WTC11 (cell line): ENCODE measurements around the gene ARHGAP25. TPM values are rescaled to one million over a fixed set of nuclear protein-coding genes. Genes with fewer than 3 reads are reported as not detected.

Experiments used
- ATAC-seq: fragments of 200-7000 bp; cut with Tn5 transposase; 2 replicates; pipeline ENCODE4 v1.10.0; 2021; ENCODE audit warnings: mild to moderate bottlenecking, moderate library complexity
- CTCF ChIA-PET: fragments of 300-600 bp; sonication (Branson Sonifier 250); formaldehyde crosslinking; loops from one replicate; lab custom pipeline; 2021; ENCODE audit warnings: antibody characterized with exemption; lab: Charles Lee
- POLR2A ChIA-PET: fragments of 350-600 bp; sonication (Branson Sonifier 250); formaldehyde crosslinking; loops from one replicate; lab custom pipeline; 2021; ENCODE audit warnings: antibody characterized with exemption; lab: Charles Lee
- DNase-seq: peaks from one replicate; pipeline ENCODE4 v3.0.0; 2021; ENCODE audit warnings: low spot score
- H3K27ac Mint-ChIP-seq: 2 replicates; pipeline ENCODE4 v1.8.0; 2021; ENCODE audit warnings: mixed read lengths
- H3K27me3 Mint-ChIP-seq: 2 replicates; pipeline ENCODE4 v1.8.0; 2021; ENCODE audit warnings: low read depth, mild to moderate bottlenecking, moderate library complexity, mixed read lengths
- H3K36me3 Mint-ChIP-seq: 2 replicates; pipeline ENCODE4 v1.8.0; 2021; ENCODE audit warnings: mixed read lengths
- H3K4me1 Mint-ChIP-seq: 2 replicates; pipeline ENCODE4 v1.8.0; 2022; ENCODE audit warnings: mixed read lengths
- H3K4me3 Mint-ChIP-seq: 2 replicates; pipeline ENCODE4 v1.8.0; 2021; ENCODE audit warnings: mild to moderate bottlenecking, moderate library complexity, mixed read lengths
- H3K9me3 Mint-ChIP-seq: 2 replicates; pipeline ENCODE4 v1.8.0; 2021; ENCODE audit warnings: mixed read lengths
- ATF1 ChIP-seq: sonication (generic); formaldehyde crosslinking; IDR thresholded peaks from 2 replicates; pipeline ENCODE4 v1.8.1; 2023; ENCODE audit warnings: mild to moderate bottlenecking, moderate library complexity, missing genetic modification reagents
- CBFB ChIP-seq: sonication (generic); formaldehyde crosslinking; IDR thresholded peaks from 2 replicates; pipeline ENCODE4 v1.8.1; 2022; ENCODE audit warnings: mild to moderate bottlenecking, low read depth, missing genetic modification reagents
- ELF4 ChIP-seq: sonication (generic); formaldehyde crosslinking; IDR thresholded peaks from 2 replicates; pipeline ENCODE4 v1.8.1; 2022; ENCODE audit warnings: low read depth, mild to moderate bottlenecking, moderate library complexity, missing genetic modification reagents
- ETV6 ChIP-seq: sonication (generic); formaldehyde crosslinking; IDR thresholded peaks from 2 replicates; pipeline ENCODE4 v1.8.1; 2022; ENCODE audit warnings: mild to moderate bottlenecking, missing genetic modification reagents
- GRHL2 ChIP-seq: fragments of 250-450 bp; sonication (Bioruptor Pico); IDR thresholded peaks from 2 replicates; pipeline ENCODE4 v1.8.0; 2022; ENCODE audit warnings: mild to moderate bottlenecking, moderate library complexity; ENCODE audit not compliant: insufficient replicate concordance, severe bottlenecking
- HMGA2 ChIP-seq: fragments of 250-450 bp; sonication (Bioruptor Pico); IDR thresholded peaks from 2 replicates; pipeline ENCODE4 v1.4.0; 2021; ENCODE audit warnings: mild to moderate bottlenecking, moderate library complexity
- IRF1 ChIP-seq: sonication (generic); formaldehyde crosslinking; IDR thresholded peaks from 2 replicates; pipeline ENCODE4 v1.8.0; 2023; ENCODE audit warnings: missing genetic modification reagents
- KAT7 ChIP-seq: sonication (generic); formaldehyde crosslinking; IDR thresholded peaks from 2 replicates; pipeline ENCODE4 v1.8.1; 2023; ENCODE audit warnings: missing genetic modification reagents, mild to moderate bottlenecking, borderline replicate concordance
- MLX ChIP-seq: sonication (generic); formaldehyde crosslinking; IDR thresholded peaks from 2 replicates; pipeline ENCODE4 v1.8.1; 2023; ENCODE audit warnings: mild to moderate bottlenecking, missing genetic modification reagents, moderate library complexity
- NFATC4 ChIP-seq: fragments of 250-450 bp; sonication (Bioruptor Pico); IDR thresholded peaks from 2 replicates; pipeline ENCODE4 v1.9.0; 2021; ENCODE audit warnings: mild to moderate bottlenecking
- NR1H2 ChIP-seq: sonication (generic); formaldehyde crosslinking; IDR thresholded peaks from 2 replicates; pipeline ENCODE4 v1.9.0; 2021; ENCODE audit warnings: mild to moderate bottlenecking, moderate library complexity, missing genetic modification reagents
- TP53 ChIP-seq: sonication (generic); formaldehyde crosslinking; IDR thresholded peaks from 2 replicates; pipeline ENCODE4 v1.8.1; 2023; ENCODE audit warnings: mild to moderate bottlenecking, missing genetic modification reagents
- ZNF416 ChIP-seq: fragments of 250-450 bp; sonication (Bioruptor Pico); IDR thresholded peaks from 2 replicates; pipeline ENCODE4 v1.9.0; 2021; ENCODE audit warnings: mild to moderate bottlenecking, inconsistent platforms
- ZNF512 ChIP-seq: sonication (generic); formaldehyde crosslinking; IDR thresholded peaks from 2 replicates; pipeline ENCODE4 v1.8.1; 2022; ENCODE audit warnings: missing genetic modification reagents, borderline replicate concordance
- ZSCAN18 ChIP-seq: fragments of 250-450 bp; sonication (Bioruptor Pico); IDR thresholded peaks from 2 replicates; pipeline ENCODE4 v2.1.2; 2022; ENCODE audit warnings: mild to moderate bottlenecking, moderate library complexity
- total RNA-seq: library from RNA; stranded (reverse); gene quantifications from 3 replicates; pipeline ENCODE4 v1.2.3, GENCODE V29; 2021
- TF ChIP-seq, protein P1 (sequence below): fragments of 250-450 bp; sonication (Bioruptor Pico); IDR thresholded peaks from 2 replicates; pipeline ENCODE4 v1.9.0; 2021; ENCODE audit warnings: mild to moderate bottlenecking
- TF ChIP-seq, protein P2 (sequence below): sonication (generic); formaldehyde crosslinking; IDR thresholded peaks from 2 replicates; pipeline ENCODE4 v1.8.1; 2023; ENCODE audit warnings: mild to moderate bottlenecking, missing genetic modification reagents
- TF ChIP-seq, protein P3 (sequence below): fragments of 200-600 bp; IDR thresholded peaks from 2 replicates; pipeline ENCODE4 v1.8.0; 2022; ENCODE audit warnings: antibody characterized with exemption

Gene ARHGAP25
- total RNA-seq, 1 experiment from 2014 or later, result 2.9 TPM

GRCh38 chr2:68716604-68717304, 17.9 kb upstream of the ARHGAP25 start (continued):
- TF ChIP-seq ZSCAN18 (CRISPR knock-in tag), result no peak

DNA sequence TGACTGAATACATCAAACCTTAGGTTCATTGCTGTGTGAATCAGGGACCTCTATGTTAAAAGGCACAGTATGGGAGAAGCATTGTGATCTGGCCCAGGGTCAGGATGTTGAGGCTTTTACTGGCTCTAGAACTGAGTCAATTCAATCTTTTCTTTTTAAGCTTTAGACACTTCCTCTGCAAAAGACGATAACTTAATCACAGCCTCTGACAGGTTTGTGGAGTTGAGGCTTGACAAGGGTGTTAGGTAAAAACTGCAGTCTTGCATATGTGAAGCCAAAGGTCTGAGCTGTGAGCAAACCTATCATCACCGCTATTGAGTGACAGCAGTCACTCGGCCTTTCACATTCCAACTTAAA, 17.3 kb upstream of the ARHGAP25 start:
- CTCF ChIA-PET, result interaction anchor here (1.2 to 2.6 kb wide), 4 partner anchors 8 to 254 kb away, joined by 3 to 16 read pairs (median 6); partner anchors contain the start of genes APLF and FBXO48
- no peaks in the 10 kb centered on the region for H3K36me3 Mint-ChIP-seq
- no peak overlapping the region for H3K27ac Mint-ChIP-seq
- H3K4me3 Mint-ChIP-seq, result no peak overlapping the region
- peaks cover 8% of the 10 kb centered on the region for H3K4me1 Mint-ChIP-seq
- H3K9me3 Mint-ChIP-seq, result no peaks in the 10 kb centered on the region
- DNase-seq, result no peak
- TF ChIP-seq ETV6 (CRISPR knock-in tag) (no peak), ATF1 (CRISPR knock-in tag) (no peak), CBFB (CRISPR knock-in tag) (no peak), ZNF416 (CRISPR knock-in tag) (no peak), IRF1 (CRISPR knock-in tag) (no peak), KAT7 (no peak), ZNF512 (CRISPR knock-in tag) (no peak), NFATC4 (CRISPR knock-in tag) (no peak), ELF4 (CRISPR knock-in tag) (no peak), NR1H2 (CRISPR knock-in tag) (no peak), TP53 (CRISPR knock-in tag) (no peak), HMGA2 (CRISPR knock-in tag) (no peak), MLX (no peak), GRHL2 (CRISPR knock-in tag) (no peak)
- TF ChIP-seq, protein P1, sequence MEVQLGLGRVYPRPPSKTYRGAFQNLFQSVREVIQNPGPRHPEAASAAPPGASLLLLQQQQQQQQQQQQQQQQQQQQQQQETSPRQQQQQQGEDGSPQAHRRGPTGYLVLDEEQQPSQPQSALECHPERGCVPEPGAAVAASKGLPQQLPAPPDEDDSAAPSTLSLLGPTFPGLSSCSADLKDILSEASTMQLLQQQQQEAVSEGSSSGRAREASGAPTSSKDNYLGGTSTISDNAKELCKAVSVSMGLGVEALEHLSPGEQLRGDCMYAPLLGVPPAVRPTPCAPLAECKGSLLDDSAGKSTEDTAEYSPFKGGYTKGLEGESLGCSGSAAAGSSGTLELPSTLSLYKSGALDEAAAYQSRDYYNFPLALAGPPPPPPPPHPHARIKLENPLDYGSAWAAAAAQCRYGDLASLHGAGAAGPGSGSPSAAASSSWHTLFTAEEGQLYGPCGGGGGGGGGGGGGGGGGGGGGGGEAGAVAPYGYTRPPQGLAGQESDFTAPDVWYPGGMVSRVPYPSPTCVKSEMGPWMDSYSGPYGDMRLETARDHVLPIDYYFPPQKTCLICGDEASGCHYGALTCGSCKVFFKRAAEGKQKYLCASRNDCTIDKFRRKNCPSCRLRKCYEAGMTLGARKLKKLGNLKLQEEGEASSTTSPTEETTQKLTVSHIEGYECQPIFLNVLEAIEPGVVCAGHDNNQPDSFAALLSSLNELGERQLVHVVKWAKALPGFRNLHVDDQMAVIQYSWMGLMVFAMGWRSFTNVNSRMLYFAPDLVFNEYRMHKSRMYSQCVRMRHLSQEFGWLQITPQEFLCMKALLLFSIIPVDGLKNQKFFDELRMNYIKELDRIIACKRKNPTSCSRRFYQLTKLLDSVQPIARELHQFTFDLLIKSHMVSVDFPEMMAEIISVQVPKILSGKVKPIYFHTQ (CRISPR knock-in tag), result no peak
- TF ChIP-seq, protein P2, sequence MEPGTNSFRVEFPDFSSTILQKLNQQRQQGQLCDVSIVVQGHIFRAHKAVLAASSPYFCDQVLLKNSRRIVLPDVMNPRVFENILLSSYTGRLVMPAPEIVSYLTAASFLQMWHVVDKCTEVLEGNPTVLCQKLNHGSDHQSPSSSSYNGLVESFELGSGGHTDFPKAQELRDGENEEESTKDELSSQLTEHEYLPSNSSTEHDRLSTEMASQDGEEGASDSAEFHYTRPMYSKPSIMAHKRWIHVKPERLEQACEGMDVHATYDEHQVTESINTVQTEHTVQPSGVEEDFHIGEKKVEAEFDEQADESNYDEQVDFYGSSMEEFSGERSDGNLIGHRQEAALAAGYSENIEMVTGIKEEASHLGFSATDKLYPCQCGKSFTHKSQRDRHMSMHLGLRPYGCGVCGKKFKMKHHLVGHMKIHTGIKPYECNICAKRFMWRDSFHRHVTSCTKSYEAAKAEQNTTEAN, result no peak
- TF ChIP-seq, protein P3, sequence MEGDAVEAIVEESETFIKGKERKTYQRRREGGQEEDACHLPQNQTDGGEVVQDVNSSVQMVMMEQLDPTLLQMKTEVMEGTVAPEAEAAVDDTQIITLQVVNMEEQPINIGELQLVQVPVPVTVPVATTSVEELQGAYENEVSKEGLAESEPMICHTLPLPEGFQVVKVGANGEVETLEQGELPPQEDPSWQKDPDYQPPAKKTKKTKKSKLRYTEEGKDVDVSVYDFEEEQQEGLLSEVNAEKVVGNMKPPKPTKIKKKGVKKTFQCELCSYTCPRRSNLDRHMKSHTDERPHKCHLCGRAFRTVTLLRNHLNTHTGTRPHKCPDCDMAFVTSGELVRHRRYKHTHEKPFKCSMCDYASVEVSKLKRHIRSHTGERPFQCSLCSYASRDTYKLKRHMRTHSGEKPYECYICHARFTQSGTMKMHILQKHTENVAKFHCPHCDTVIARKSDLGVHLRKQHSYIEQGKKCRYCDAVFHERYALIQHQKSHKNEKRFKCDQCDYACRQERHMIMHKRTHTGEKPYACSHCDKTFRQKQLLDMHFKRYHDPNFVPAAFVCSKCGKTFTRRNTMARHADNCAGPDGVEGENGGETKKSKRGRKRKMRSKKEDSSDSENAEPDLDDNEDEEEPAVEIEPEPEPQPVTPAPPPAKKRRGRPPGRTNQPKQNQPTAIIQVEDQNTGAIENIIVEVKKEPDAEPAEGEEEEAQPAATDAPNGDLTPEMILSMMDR, result no peak
- no peak for ATAC-seq
- H3K27me3 Mint-ChIP-seq, result no peaks in the 10 kb centered on the region
- POLR2A ChIA-PET, result interaction anchor here (0.7 kb wide), 1 partner anchor 8 kb away, joined by 3 read pairs; no protein-coding TSS in a partner anchor
